ENCODE results near the gene ISG20.

ISG20 gene

DNA sequence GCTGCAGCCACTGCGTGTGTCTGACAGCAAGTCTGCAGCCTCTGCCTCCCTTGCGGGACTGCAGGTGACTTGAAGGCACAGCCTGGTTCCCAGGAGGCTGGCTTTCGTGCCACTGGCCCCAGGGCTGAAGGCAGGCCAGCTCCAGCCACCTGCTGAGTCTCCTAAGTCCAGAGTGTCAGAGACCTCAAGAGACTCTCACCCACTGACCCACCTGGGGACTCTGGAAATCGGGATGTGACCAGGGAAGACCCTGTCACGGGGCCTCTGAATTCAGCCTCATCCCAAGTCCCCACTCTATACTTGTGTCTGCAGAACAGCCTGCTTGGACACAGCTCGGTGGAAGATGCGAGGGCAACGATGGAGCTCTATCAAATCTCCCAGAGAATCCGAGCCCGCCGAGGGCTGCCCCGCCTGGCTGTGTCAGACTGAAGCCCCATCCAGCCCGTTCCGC is 16.3 kb downstream of the ISG20 start:
- no peak for DNase-seq

DNA sequence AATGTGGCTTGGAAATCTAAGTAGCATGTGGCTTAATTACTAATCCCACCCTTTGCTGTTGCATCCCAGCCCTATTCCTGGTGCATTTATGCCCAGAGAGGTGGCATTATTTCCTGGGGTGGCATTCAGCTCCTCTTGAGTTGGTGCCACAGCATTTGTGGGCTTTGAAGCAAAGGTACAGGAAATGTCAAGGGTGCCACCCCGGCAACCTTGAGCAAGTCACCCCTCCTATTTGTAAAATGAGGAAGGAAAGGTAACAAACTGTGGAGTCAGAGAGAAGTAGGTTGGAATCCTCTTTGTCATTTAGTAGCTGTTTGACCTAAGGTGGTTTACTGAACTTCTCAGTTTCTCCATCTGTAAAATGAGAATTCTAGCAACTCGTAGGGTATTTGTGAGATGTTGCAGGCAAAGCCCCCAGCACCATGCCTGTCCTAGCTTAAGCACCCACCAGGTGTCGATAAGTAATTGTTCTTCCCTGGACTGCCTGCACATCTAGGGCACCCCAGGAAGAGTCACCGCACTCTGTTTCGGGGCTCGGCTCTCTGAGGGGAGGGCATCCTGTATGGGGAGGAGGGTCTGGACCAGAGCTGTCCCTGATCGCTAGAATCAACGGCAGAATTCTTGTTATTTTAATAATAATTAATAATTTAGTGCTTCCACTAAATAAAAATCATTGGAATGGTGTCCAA is 17.1 kb downstream of the ISG20 start:
- DNase-seq: no peak

- DNase-seq: no peak
Measured at GRCh38 chr15:88656760-88657221, 18.0 kb downstream of the ISG20 start.

DNA sequence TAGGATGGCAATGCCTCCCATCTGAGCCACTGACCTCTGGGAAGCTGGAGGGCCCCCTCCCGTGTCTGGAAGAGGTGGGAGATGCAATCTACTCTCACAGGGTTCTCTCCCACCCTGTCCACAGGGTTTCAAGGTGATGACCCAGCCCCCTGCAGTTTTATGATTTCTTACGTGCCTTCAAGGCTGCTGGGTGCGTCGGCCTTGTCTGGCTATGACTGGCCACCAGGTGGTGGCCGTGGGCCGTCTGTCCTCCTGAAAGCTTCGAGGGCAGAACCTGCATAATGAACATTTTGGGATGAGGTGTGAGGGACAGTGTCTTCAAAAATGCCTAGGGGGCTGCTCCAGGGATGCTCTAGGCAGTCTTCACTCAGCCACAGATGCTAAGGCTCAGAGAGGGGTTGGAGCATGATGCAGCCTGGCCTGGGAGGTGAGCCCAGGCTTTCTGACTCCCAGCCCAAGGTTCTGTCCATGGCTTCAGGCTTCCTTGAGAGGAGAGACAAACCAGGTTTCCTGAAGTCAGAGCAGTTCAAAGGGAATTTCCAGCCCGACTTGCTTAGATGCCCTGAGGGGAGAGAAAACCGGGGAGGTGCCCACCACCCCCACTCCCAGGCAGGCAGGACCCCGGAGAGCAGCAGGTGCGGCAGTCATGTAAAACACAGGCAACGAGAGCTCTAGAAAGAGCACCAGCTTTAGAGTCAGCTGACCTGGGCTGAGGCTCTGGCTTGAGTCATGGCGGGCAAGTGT is 18.7 kb downstream of the ISG20 start:
- DNase-seq: no peak

GRCh38 chr15:88658070-88658965 is 19.5 kb downstream of the ISG20 start:
- DNase-seq: no peak

GRCh38 chr15:88658972-88659931 is 20.4 kb downstream of the ISG20 start:
- DNase-seq: peak; percentile 48

DNA sequence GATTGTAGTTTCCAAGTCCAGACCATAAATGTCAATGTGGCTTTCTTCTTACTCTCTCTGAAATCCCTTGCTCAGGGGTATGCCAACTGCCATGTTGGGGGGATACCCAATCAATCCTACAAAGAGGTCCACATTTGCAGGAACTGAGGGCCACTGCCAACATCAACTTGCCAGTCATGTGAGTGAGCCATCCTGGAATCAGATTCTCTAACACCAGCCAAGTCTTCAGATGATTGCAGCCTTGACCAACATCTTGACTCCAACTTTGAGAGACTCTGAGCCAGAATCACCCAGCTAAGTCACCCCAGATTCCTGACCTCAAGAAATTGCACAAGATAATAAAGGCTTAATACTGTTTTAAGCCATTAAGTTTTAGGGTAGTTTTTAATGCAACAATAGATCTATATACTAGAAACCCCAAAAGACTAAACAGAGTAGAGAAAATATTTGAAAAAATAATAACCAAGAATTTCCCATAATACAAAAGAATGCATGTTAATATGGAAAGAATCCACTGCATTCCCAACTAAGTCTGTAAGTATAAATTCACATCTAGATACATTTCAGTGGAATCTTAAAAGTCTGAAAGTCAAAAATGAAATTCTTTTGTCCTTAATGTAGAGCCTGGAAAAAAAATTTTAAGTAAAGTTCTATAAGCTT is 22.4 kb downstream of the ISG20 start:
- DNase-seq: no peak

GRCh38 chr15:88661761-88662556 is 23.1 kb downstream of the ISG20 start:
- no peak for DNase-seq

- no peak for DNase-seq
Measured at GRCh38 chr15:88663141-88663621, 24.4 kb downstream of the ISG20 start.

DNA sequence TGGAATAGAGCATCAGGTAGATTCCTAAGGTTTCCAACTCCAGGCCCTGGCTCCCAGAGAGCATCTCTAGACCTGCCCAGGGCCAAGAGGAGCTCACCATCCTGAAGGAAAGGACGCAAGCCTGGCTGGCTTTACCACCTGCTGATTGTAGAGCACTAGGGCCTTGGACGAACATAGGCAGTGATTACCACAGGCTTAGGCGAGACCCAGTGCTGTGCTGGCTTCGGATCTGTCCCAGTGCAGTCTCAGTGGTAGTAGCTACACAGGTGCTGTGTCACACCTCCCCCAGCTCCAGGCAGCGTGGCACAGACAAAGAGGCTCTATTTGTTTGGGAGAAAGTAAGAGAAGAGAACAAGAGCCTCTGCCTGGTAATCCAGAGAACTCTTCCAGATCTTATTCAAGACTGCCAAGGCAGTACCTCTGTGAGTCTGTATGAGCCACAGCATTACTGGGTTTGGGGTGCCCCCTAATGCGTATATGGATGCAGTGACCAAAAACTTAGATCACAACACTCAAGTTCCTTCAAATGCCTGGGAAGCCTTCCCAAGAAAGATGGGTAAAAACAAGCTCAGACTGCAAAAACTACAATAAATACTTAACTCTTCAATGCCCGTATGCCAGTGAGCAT is 25.4 kb downstream of the ISG20 start:
- DNase-seq: peak; percentile 57

DNA sequence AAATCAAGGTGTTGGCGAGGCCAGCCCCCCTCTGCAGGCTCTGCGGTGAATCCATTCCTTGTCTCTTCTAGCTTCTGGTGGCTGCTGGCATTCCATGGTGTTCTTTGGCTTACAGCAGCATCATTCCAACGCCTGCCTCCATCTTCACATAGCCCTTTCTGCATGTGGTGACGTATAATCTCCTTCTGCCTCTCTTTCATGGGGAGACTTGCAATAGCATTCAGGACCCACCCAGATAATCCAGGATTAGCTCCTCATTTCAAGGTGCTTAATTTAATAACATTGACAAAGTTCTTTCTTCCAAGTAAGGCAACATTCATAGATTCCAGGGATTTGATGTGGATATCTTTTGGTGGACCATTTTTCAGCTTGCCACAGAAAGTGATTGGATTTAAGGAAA is 35.8 kb downstream of the ISG20 start:
- DNase-seq: no peak

GRCh38 chr15:88678755-88679154 is 39.9 kb downstream of the ISG20 start:
- no peak for DNase-seq

DNA sequence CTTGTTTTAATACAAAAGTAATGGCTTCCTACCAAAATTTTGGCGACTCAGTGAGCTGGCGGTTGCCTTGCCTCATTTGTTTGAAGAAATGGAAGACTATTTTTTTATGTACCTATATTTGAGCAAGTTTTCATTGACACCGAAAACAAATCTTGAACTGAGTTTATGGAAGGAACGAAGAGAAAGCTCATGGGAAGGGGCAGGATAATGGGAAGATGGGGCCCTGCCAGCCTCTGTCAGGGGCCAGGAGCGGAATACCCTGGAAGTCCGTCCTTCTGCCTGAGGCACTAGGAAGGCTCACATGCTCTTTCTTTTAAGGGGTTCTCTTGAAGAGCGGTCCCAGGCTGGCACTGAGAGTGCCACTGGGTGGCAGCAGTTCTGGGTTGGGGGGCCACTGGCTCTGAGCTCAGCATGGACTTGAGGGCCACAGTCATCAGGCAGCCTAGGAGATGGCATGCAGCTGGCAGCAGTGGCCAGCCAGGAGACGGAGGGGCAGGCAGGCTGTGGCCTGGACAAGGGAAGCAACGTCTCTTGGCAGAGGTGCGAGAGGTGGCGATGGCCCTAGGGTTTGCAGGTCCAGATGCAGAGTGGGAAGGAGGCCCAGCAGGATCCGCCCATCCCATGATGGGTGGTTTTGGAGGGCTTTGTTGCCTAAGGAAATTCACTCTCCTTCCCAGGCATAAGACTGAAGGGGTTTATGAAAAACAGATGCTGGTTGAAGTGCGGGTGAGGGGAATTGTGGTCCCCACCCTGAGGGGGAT is 41.6 kb downstream of the ISG20 start:
- DNase-seq: no peak

- DNase-seq: no peak
Measured at GRCh38 chr15:88681610-88682221, 42.9 kb downstream of the ISG20 start.

- DNase-seq: no peak
Measured at GRCh38 chr15:88684345-88684744, 45.5 kb downstream of the ISG20 start.

- no peak for DNase-seq
Measured at GRCh38 chr15:88686166-88686565, 47.4 kb downstream of the ISG20 start.

GRCh38 chr15:88688394-88688933 is 49.6 kb downstream of the ISG20 start:
- DNase-seq: no peak

- no peak for DNase-seq
Measured at GRCh38 chr15:88690331-88690730, 51.5 kb downstream of the ISG20 start.
